GM19099 (cell line): ENCODE measurements around the gene UGT2B17.
A peak's percentile ranks its signal among the peaks of the same experiment; 100 is the strongest.

ENCODE experiments used
- POLR2A ChIP-seq: IDR thresholded peaks from 3 replicates; pipeline ENCODE4 v1.6.1; 2011; ENCODE audit warnings: low read depth; ENCODE audit not compliant: insufficient read length; ENCODE audit errors: extremely low read depth

Gene UGT2B17

DNA sequence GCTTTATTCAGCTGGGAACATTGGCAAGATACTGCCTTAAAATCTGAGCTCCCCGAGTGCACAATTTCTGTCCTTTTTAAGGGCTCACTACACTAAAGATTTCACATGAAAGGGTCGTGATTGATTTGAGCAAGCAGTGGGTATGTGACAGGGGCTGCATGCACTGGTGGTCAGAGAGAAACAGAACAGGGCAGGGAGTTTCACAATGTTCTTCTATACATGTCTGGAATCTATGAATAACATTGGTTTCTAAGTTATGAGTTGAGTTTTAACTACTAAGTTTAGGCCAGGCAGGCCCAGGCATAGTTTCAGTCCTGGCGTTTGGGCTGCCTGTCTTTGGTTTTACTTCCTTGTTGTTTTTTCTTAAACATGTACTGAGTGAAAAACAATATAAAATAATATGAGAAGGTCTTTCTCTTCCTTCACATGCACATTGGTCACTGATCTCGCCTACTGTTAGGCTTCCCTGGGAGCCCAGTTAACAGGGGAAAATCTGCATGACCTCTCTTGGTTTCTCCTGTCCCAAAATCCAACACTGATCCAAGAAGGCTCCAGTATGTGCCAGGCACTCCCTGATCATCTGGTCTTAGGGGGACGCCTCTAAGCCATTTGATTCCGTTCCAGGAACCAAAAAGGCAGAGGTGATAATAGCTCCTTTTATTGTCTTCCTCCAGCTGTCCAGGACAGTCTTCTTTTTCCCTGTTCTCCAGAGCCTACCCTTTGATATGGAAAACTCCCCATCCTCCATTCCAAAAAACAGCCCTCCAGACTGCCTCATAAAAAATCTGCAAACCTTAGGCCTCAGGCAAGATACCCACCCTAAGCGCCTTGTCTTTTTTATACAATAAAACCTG, at the start of gene UGT2B17:
UGT2B17 (minus strand) TSS at position 51 of the 854 bp plus-strand sequence. CDS start 7,838 bp downstream, outside the sequence.
- peak; percentile 41 for TF ChIP-seq POLR2A

DNA sequence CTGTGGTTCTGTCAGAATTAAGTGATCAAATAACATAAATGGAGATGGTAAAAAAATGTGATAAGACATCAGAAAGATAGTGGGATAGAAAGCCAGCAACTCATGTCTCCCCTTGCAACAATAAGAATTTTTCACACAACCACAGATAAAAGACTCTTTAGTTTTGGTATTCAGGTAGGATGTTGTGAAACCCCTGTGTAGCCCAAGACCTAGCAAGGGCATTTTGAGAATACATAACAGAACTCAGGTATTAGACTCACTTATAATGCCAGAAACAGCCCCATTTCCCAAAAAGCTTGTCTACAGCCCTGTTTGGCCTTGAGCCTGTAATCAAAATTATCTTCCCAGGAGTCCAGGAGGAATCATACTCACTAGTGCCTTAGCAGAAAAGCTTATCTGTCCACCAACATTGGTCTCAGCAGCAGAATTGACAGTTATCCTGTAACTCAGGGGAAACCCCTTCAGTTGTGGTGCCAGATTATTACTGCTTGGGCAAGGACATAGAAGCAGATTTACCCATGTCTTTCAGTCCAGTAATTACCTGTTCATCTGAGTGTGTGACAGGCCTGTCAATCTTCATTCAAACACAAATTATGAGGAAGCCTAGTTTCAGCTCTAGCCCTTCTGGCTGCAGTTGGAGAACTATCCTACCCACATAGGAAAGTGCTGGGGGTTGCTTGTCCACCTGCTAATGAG, 41.0 kb upstream of the UGT2B17 start:
- no peak for TF ChIP-seq POLR2A

DNA sequence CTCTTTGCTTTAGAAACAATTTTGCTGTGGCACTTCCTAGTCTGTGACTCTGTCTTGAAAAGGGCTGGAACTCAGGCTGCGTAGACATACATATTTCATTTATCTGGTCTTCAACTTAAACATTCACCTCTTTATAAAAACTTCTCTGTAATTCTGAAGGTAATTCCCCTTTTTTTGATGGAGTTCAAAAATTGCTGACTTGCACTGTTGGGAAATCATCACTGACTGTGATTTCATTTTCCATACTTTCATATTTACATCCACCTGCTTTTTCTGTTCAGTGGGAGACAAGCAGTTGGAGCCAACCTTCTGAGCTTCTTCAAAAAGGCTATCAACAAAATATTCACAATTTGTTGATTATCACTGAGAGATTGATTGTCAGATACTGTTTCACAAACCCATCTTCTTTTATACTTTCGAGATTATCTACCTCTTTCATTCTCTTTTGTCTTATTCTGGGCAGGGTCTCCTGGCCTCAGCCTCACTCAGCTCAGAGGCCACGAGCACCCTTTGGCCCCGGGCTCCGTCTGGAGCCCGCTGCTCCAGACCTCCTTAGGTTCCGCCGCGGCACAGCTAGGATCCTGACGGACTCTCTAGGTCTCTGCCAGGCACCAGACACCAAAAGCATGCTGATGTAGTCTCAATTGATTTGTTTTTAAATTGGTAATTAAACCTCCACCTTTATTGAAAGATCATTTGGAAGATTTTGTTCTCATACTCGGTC, 39.7 kb upstream of the UGT2B17 start:
- TF ChIP-seq POLR2A, result no peak

DNA sequence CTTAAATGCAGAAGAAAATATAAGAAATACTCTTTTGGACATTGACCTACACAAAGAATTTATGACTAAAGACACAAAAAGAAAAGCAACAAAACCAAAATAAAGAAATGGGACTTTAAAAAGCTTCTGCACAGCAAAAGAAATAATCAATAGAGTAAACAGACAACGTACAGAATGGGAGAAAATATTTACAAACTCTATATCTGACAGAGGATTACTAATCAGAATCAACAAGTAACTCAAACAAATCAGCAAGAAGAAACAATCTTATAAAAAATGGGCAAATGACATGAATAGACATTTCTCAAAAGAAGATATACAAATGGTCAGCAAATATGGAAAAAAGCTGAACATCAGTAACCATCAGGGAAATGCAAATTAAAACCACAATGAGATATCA, 37.6 kb upstream of the UGT2B17 start:
- TF ChIP-seq POLR2A, result no peak

DNA sequence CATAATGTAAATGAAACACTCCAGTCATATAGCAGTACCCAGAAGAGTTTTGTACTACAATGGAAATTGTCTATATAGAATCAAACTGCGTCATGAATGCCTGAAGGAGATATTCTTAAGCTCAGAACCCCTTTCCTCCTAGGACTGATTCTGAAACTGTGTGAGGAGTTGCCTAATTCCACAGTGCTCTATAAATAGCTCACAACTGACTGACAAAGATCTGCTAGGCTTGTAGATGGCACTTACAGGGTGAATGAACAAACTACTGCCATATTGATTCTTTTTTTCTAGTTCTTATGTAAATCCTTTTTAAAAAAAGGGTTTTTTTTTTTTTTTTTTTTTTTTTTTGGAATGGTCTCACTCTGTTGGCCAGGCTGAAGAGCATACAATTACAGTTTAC, 30.1 kb upstream of the UGT2B17 start:
- TF ChIP-seq POLR2A, result no peak

DNA sequence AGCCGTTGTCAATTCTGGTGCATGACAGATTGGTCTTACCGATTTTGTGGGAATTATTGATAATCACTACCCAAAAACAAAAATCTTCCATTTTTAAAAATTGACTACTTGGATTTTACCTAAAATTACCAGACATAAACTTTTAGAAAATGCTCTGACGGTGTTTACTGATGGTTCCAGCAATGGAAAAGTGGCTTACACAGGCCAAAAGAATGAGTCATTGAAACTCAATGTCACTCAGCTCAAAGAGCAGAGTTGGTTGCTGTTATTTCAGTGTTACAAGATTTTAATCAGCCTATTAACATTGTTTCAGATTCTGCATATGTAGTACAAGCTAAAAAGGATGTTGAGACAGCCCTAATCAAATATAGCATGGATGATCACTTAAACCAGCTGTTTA, 23.0 kb upstream of the UGT2B17 start:
- no peak for TF ChIP-seq POLR2A

DNA sequence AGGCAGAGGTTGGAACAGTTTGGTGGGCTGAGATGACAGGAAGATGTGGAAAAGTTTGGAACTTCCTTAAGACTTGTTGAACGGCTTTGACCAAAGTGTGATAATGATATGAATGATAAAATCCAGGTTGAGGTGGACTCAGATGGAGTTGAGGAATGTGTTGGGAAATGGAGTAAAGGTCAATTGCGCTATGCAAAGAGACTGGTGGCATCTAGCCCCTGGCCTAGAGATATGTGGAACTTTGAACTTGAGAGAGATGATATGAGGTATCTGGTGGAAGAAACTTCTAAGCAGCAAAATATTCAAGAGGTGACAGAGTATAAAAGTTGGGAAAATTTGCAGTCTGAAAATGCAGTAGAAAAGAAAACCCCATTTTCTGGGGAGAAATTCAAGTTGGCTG, 21.4 kb upstream of the UGT2B17 start:
- TF ChIP-seq POLR2A, result no peak

DNA sequence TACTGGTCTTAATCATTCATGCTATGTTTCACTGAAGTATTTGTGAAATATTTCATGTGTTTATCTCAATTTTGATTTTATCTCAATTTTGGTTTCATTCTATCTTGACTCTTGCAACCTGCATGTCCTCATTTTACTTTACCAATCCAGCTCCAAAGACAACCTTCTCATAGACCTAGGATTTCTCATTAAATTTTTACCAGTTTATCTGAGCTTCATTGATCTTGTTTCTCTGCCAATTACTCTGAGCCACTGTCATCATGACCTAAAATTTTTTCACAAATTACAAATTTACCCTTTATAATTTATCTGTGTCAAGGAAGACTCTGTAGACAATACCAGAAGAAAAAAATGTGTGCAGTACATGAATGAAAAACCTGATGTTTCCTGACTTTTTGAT, 18.6 kb upstream of the UGT2B17 start:
- no peak for TF ChIP-seq POLR2A

DNA sequence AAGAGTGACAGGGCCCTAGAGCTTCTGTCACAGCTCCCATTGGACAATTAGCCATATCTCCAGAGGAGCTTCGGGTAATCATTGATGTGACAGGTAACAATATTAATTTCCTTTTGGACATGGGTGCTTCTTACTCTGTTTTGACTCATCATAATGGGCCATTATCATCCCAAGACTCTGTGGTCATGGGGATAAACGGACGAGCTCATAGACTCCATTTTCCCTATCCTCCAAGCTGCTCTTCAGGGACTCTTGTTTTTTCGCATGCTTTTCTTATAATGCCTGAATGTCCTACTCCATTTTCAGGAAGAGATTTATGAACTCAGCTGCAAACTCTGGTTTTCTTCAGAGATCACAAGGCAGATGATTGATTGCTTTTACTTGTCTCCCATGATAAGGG, 17.0 kb upstream of the UGT2B17 start:
- no peak for TF ChIP-seq POLR2A

DNA sequence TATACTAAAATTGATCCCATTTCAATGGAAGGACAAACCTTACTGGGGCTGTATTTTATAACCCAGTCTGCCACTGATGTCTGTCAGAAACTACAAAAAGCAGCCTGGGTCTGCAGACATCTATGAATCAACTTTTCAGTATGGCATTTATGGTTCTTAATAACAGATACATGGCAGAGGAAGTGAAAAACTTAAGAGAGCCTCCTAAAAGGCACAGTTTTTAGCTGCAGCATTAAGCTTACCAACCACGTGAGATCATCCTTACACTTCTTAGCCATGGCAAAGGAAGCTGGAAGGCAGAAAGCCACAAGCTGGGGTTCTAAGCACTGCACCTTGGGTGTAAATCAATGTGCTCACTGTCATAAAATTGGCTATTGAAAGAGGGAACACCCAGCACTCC, 16.6 kb upstream of the UGT2B17 start:
- TF ChIP-seq POLR2A, result no peak

DNA sequence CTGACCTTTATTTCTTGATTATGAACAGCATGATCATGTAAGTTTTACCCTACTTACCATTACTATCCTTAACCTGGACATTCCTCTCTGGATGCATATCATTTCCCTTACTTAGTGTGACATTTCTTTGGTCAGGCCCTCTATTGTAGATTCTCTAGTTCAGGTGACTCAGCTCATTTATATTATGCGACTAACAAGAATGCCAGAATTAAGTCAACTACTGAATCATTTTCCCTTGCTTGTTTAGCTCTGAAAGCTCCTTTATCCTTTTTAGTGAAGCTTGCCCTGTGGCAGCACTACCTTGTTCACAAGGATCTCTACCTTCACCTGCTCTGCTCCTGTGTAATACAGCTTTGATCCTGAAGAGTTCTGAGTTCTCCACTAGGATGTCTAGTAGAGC, 15.1 kb upstream of the UGT2B17 start:
- no peak for TF ChIP-seq POLR2A

DNA sequence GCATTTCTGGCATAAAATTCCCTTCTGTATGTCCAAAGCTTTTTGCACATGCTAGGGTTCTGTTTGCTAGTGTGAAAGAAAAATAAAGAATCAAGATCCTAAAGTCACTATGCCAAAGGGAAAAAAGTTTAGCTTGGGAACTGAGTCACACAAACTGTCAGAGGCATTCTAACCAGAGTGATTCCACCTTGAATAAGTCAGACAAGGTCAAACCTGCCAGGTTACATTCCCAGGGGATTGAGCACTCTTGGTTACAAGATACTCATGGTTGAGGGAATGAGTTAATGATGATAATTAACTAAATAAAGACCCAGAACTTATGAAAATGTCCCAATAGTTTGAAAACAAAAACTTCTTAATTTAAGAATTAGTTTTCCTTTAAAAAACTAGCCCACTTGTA, 13.7 kb upstream of the UGT2B17 start:
- TF ChIP-seq POLR2A, result no peak

DNA sequence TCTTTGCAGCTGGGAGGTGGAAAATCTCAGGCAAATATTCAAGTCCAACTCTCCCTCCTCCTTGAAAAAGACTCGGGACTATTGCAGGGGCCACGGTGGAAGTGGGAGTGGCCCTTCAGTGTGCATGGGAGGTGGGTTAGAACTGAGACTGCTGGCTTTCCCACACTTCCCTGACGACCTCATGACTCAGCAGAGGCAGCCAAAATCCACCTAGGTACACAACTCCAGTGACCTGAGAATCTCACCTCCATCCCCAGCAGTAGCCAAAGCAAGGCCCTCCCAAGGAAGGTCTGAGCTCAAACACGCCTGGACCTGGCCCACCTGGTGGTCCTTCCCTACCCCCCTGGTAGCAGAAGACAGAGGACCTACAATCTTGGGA, 6.2 kb upstream of the UGT2B17 start:
- TF ChIP-seq POLR2A, result no peak

DNA sequence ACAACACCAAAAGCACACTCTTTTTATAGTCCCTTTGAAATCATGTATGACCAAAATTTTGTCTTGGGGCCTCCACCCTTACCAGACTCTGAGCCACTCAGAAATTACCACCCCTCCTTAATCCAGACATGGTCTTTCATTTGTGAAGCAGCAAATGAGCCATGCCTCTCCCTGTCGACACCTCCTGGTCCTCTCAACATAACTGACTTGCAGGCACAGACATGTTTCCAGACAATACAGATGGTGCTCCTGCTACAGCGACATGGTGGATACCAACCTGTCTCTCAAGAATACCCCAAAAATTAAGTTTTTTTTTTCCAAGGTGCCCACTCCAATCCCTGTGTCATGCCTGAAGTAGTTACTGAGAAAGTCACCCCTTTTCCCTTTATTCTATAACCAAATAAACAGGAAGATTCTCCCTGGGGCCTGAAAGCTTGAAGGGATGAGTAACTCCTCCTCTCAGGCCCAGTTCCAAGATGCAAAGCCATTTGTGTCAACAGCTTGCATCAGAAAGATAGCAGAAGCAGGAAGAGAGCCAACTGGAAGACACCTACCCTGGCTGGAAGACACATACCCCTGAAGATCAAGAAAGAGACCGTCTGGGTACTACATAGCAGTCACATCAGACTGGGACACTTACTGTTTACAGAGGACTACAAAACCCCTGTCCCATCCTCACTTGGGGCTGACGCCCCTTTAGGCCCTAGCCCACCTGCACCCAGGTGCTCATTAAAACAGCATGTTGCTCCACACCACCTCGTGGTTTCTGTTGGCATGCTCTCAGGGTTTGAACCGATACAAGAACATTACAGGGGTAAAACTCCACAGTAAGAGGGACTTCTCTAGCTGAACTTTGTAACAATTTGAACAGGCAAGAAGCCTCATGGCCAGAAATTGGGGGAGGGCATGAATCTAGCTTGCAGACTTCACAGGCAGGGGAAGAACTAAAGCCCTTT, 5.5 kb upstream of the UGT2B17 start:
- no peak for TF ChIP-seq POLR2A
